GM12865 (cell line): ENCODE data around the gene DSCAM.

ENCODE experiments used
- DNase-seq: peaks from one replicate; pipeline ENCODE4 v3.0.0; 2010; ENCODE audit warnings: low read depth
- H3K4me3 ChIP-seq: 2 replicates; pipeline ENCODE4 v1.5.1; 2011; ENCODE audit warnings: mild to moderate bottlenecking, low read depth, low read length, control low read depth
- CTCF ChIP-seq: IDR thresholded peaks from 2 replicates; pipeline ENCODE4 v1.5.1; 2011; ENCODE audit warnings: low read length, control low read depth, low read depth, inconsistent platforms; ENCODE audit not compliant: insufficient read depth; ENCODE audit errors: missing control alignments

DSCAM gene

GRCh38 chr21:40688106-40688864, 158.7 kb downstream of the DSCAM start:
- TF ChIP-seq CTCF: no peak
- H3K4me3 ChIP-seq: no peak overlapping the region
- no peak for DNase-seq

GRCh38 chr21:40687625-40688024, 159.3 kb downstream of the DSCAM start:
- TF ChIP-seq CTCF: no peak
- H3K4me3 ChIP-seq: no peak overlapping the region
- DNase-seq: no peak

GRCh38 chr21:40686526-40686925, 160.4 kb downstream of the DSCAM start:
- no peak for DNase-seq
- TF ChIP-seq CTCF: no peak
- no peak overlapping the region for H3K4me3 ChIP-seq

GRCh38 chr21:40685141-40685540, 161.8 kb downstream of the DSCAM start:
- DNase-seq: no peak
- no peak overlapping the region for H3K4me3 ChIP-seq
- TF ChIP-seq CTCF: no peak

- no peak for DNase-seq
- no peak for TF ChIP-seq CTCF
- H3K4me3 ChIP-seq: no peak overlapping the region
Observed at GRCh38 chr21:40684726-40685125, 162.2 kb downstream of the DSCAM start.

- DNase-seq: no peak
- H3K4me3 ChIP-seq: no peak overlapping the region
- TF ChIP-seq CTCF: no peak
Observed at GRCh38 chr21:40683349-40683748, 163.6 kb downstream of the DSCAM start.
